EH (cell line): ENCODE measurements around the gene ERVV-1.
"Not testable (repeated sequence)": the region's sequence is repeated elsewhere in the genome, so short reads cannot be mapped to it uniquely, and the experiment has no call there.

Experiments used
- DNase-seq: peaks from one replicate; pipeline ENCODE4 v3.0.0-alpha.2; 2015; ENCODE audit warnings: low read depth

ERVV-1 gene

GRCh38 chr19:53019684-53020083 is 6.0 kb downstream of the ERVV-1 start:
- no peak for DNase-seq

- DNase-seq, result not testable (repeated sequence)
These were observed 14.6 kb downstream of the ERVV-1 start for GRCh38 chr19:53028306-53028705.

GRCh38 chr19:53034054-53034453 is 20.3 kb downstream of the ERVV-1 start:
- no peak for DNase-seq

- no peak for DNase-seq
These were observed 21.4 kb downstream of the ERVV-1 start for GRCh38 chr19:53034948-53035675.

GRCh38 chr19:53037101-53038097 is 23.7 kb downstream of the ERVV-1 start:
- DNase-seq, result peak; percentile 44

- no peak for DNase-seq
These were observed 27.6 kb downstream of the ERVV-1 start for GRCh38 chr19:53041366-53041765.

GRCh38 chr19:53045536-53045935 is 31.8 kb downstream of the ERVV-1 start:
- DNase-seq, result no peak

GRCh38 chr19:53047379-53047778 is 33.7 kb downstream of the ERVV-1 start:
- no peak for DNase-seq

- DNase-seq, result no peak
These were observed 41.4 kb downstream of the ERVV-1 start for GRCh38 chr19:53055117-53055516.

- no peak for DNase-seq
These were observed 44.3 kb downstream of the ERVV-1 start for GRCh38 chr19:53057904-53058580.
